Daoy (cell line): ENCODE results near the gene WDR90. TPM values are rescaled to one million over a fixed set of nuclear protein-coding genes. Genes with fewer than 3 reads are reported as not detected.

Experiments
- DNase-seq: peaks from one replicate; pipeline ENCODE4 v3.0.0-alpha.2; 2015; ENCODE audit warnings: low read depth
- total RNA-seq: library from RNA; depleted of rRNA; stranded (reverse); fragments of >200 nt; shearing (Covaris generic); gene quantifications from 2 replicates; pipeline ENCODE4 v1.2.3, GENCODE V29; 2014; rRNA removed

The WDR90 gene
- total RNA-seq, 1 experiment from 2014 or later, result 11.7 TPM

DNA sequence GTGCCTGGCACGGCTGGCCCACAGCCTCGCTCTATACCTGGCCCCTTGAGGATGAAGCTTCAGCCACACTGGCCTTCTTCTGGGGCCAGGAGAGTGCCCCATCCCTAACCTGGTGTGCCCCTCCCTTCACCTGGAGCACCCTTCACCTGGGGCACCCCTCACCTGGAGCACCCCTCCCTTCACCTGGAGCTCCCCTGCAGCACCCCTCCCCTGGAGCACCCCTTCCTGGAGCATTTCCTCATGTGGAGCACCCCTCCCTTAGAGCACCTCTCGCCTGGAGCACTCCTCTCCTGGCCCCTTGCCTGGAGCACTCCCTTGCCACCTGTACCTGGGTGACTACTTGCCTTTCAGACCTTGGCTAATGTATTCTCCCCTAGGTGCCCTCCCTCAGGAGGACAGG, 58.9 kb downstream of the WDR90 start:
- no peak for DNase-seq

DNA sequence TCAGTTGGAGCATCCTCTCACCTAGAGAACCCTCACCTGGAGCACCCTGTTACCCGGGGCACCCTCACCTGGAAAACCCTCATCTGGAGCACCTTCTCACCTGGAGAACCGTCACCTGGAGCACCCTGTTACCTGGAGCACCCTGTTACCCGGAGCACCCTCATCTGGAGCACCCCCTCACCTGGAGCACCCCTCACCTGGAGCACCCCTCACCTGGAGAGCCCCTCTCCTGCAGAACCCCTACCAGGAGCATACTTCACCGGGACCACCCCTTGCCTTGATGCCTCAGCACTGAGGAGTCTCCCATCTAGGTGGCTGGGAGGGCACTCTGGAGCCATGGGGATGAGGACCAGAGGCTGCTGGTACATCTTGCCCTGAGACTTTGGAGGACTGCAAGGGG, 59.8 kb downstream of the WDR90 start:
- no peak for DNase-seq

DNA sequence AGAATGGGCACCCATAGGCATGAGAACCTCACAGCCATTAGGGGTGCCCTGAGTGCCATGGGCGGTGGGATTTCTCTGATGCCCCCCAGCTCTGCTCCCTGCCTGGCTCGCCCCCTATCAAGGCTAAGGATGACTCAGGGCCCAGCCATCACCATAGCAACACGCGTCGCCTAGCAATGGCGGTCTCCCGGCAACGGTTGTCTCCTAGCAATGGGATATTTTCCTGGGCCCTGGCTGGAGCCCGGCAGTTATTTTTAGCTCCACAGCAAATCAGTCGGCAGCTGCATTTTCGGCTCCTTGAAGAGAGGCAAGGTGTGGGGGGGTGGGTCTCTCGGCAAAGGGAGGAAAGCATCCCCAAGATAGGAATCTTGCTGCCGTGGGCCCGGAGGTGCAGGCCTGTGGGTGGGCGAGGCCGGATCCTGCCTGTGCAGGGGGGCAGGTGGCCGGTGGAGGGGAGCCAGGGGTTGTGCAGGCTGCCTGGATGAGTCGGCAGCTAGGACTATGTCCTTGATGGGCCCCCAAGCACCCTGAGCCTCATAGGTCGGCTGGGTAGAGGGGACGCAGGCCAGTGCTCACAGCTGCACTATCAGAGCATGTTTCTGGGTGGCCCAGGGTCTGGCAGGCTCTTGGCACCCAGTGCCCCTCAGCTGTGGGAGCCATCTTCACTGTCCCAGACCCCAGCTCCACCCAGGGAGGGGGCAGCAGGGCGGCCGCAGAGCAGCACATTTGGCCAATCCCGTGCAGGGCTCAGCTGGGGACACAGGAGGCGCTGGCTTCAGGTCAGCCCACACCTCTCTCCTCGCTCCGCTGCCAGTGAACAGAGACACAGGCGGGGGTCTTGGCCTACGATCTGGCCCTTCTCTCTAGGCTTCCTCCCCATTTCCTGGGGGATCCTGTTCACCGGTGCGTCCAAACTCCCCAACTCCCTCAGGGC, 60.7 kb downstream of the WDR90 start:
- DNase-seq, result peak; percentile 84

DNA sequence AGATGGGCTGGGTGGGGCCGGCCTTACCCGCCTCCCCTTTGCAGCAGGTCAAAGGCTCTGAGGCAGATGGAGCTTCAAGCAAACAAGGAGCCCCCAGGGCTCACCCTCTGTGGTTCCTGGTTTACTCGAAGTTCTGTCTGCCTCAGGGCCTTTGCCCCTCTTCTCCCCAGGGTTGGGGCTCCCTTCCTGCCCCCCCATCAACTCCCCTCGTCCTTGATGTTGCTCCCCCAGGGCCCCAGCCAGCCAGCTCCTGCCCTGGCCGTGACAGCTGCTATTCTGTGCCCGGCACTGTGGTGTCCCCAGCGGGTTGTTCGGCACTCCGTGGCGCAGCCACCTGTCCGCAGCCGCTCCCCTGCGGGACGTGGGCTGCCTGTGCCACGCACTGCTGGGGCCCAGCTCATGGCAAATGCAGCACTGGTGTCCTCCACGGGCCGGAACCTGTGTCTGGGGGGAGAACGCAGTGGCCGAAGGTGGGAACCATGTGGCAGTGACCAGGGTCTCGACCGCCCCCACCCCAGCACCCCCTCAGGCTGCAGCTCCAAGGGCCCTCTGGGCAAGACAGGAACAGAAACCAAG, 61.4 kb downstream of the WDR90 start:
- no peak for DNase-seq

DNA sequence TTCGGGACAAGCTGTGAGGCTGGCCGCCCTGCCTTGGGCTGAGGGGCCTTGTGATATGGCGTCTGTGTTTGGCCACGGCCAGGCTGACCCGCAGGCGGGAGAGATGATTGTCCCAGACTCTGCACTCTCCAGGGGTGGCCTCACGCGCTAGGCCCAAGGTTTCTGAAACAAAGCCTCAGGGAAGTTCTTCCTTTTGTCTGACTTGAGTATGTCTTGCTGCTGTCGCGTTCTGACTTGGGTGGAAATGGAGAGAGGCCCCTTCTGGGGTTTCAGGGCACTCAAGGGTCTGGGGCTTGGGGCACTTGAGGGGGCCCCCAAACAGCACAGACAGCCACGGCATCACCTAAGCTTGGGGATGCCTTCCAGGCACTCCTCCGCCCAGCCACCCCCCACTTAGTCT, 61.9 kb downstream of the WDR90 start:
- no peak for DNase-seq

DNA sequence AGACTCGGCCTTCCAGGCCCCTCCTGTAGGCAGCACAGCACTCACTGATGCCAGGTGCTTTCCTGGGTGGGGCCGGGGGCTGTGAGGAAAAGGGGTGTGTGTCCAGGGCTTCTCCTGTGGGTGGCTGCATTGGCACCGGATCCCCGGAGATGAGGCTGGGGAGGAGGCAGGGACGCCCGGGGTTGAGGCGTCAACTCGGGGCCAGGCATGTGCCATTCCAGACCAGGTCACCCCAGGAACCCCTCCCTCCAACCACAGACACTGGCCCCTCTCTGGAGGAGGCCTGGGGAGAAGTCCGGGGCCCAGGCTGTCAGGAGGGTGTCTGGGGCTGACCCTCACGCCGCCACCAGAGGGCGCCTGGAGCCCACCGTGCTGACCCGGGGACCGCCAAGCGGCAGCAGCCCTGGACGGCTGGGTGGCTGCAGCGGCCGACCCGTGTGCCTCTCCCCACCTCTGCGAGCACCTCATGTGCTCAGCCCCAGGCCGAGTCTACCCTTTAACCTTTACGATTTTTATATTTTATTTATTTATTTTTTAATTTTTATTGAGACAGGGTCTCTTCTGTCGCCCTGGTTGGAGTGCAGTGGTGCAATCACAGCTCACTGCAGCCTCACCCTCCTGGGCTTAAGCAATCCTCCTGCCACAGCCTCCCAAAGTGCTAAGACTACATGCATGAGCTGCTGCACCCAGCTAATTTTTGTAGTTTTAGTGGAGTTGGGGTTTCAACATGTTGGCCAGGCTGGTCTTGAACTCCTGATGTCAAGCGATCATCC, 62.6 kb downstream of the WDR90 start:
- DNase-seq, result peak; percentile 77

DNA sequence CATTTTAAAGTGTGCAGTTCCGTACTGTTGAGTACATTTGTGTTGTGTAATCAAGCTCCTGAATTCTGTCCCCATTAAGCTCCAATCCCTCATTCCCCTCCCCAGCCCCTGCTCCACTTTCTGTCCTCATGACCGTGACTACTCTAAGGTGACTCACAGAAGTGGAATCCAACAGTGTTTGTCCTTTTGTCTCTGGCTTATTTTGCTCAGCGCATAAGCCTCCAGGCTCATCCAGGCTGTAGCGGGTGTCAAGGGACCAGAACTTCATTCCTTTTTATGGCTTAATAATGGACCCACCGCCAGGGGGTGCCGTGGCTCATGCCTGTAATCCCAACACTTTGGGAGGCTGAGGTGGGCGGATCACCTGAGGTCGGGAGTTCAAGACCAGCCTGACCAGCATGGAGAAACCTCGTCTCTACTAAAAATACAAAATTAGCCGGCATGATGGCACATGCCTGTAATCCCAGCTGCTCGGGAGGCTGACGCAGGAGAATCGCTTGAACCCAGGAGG, 63.6 kb downstream of the WDR90 start:
- peak; percentile 93 for DNase-seq

DNA sequence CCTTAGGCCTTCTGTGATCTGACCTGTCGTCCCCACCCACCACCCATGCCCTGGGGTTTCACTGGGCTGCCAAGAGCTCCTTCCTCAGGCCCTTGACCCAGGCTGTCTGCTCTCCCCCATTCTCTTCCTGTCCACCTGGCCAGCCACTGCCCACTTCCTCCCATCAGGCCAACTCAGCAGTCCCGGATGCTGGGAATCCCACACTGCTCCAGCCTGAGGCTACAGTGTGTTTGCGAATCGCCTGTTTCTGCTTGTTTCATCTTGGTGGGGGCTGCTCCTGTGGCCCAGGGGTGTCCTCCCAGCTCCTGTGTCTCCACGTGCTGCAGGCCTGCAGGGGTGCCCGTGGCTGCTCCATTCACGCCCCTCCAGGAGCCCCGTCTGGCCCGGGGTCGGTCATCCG, 64.9 kb downstream of the WDR90 start:
- peak; percentile 51 for DNase-seq

DNA sequence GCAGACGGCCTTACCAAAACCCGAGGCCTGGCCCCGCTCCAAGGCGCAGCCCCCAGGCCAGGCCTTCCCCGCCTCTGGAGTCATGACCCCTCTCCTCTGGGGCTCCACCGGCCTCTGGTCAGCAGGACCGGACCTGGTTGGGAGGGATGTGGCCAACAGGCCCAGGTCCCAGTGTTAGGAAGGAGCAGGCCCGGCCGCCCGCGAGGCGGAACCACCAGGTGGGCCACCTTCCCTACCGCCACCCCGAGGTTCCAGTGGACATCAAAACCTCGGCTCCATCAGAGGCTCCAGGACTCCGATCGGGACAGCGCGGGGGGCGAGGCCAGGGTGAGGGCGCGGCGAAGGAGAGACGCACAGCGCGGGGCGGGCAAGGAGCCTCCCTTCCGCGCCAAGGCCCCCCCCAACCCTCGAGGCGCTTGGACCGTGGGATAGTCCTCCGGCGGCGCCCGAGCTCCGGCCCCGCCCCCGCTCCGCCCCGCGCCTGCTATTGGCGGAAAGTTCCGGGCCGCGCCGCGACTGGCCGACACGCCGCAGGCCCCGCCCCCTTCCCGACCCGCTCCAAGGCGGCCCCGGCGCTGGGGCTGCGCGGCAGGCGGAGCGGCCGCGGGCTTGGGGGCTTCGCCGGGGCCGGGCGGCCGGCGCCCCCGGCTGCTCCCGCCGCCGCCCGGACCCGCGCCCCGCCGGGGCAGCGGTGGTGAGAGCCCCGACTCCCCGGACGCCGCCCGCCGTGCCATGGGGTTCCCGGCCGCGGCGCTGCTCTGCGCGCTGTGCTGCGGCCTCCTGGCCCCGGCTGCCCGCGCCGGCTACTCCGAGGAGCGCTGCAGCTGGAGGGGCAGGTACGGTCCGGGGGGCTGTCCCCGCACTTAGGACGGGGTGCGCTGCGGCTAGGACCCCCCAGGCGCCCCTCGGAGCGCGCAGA, 65.7 kb downstream of the WDR90 start, which contains the start of gene METRN:
Gene METRN (plus strand): TSS at position 561 of the 919 bp plus-strand sequence. CDS start 172 bp downstream, at position 733.
- peak; percentile 91 for DNase-seq

DNA sequence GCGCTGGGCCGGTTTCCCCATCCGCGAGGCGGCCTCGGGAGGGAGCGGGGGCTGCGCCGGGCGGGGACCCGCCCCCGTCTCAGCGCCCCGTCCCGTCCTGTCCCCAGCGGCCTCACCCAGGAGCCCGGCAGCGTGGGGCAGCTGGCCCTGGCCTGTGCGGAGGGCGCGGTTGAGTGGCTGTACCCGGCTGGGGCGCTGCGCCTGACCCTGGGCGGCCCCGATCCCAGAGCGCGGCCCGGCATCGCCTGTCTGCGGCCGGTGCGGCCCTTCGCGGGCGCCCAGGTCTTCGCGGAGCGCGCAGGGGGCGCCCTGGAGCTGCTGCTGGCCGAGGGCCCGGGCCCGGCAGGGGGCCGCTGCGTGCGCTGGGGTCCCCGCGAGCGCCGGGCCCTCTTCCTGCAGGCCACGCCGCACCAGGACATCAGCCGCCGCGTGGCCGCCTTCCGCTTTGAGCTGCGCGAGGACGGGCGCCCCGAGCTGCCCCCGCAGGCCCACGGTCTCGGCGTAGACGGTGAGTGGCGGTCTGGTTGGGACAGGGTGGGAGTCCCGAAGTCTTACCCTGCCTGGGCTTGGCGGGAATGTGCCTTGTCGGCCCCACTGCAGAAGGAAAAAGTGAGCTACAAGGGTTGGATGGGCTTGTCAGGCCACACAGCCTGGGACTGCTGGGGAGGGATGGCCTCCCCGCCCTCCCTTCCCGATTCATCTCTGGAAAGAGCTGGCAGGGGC, 66.5 kb downstream of the WDR90 start:
- DNase-seq, result peak; percentile 50

DNA sequence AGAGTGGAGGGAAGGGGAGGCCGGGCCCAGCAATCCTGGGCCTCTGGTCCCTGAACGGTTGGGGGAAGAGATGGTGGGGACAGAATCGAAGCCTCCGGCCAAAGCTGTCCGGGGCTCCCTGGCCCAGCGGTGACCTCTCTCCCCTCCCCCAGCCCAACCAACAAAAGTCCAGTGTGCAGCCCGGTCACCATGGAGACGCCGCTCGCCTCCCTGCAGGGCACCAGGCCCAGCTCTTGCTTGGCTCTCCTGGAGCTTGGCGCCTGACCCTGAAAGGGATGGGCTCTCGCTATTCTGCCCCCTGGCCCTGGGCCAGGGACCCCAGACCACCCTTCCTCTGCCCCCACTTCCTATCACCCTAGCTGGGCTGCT, 67.0 kb downstream of the WDR90 start:
- peak; percentile 37 for DNase-seq

DNA sequence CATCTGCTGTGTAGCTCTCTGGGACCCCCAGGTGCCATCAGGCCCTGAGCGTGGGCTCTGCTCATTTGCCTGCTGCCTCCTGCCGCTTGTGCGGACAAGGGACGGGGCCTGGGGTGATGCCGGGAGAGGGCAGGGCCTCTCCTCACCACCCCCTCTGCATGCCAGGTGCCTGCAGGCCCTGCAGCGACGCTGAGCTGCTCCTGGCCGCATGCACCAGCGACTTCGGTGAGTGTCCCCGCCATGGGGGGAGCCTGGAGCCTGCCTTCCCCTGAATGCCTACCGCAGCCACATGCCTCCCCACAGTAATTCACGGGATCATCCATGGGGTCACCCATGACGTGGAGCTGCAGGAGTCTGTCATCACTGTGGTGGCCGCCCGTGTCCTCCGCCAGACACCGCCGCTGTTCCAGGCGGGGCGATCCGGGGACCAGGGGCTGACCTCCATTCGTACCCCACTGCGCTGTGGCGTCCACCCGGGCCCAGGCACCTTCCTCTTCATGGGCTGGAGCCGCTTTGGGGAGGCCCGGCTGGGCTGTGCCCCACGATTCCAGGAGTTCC, 67.7 kb downstream of the WDR90 start:
- DNase-seq, result no peak

Other genes with a start within 250 kb of the WDR90 start
- 1.3 and 4.2 TPM in 2 replicates for gene DECR2, start 247.5 kb upstream of the WDR90 start, total RNA-seq
- 6.2 and 10.4 TPM in 2 replicates for gene RAB11FIP3, start 223.7 kb upstream of the WDR90 start, total RNA-seq
- 23.3 and 23.4 TPM in 2 replicates for gene CAPN15, start 121.7 kb upstream of the WDR90 start, total RNA-seq
- 0.23 TPM in 1 of 2 replicates, not detected in the other for gene PRR35, start 89.0 kb upstream of the WDR90 start, total RNA-seq
- gene NHLRC4, start 82.4 kb upstream of the WDR90 start, total RNA-seq, result 0.17 TPM in 1 of 2 replicates, not detected in the other
- 15.9 and 16.3 TPM in 2 replicates for gene PIGQ, start 79.4 kb upstream of the WDR90 start, total RNA-seq
- 7.6 and 20.6 TPM in 2 replicates for gene RAB40C, start 59.3 kb upstream of the WDR90 start, total RNA-seq
- gene WFIKKN1, start 18.4 kb upstream of the WDR90 start, total RNA-seq, result 0.09 TPM in 1 of 2 replicates, not detected in the other
- 82.5 and 97.6 TPM in 2 replicates for gene METTL26, start 13.1 kb upstream of the WDR90 start, total RNA-seq
- gene MCRIP2, start 7.5 kb upstream of the WDR90 start, total RNA-seq, result 39.1 and 39.2 TPM in 2 replicates
- 38.7 and 42.9 TPM in 2 replicates for gene RHOT2, start 18.8 kb downstream of the WDR90 start, total RNA-seq
- 0.11 and 1.5 TPM in 2 replicates for gene RHBDL1, start 26.3 kb downstream of the WDR90 start, total RNA-seq
- gene STUB1, start 31.0 kb downstream of the WDR90 start, total RNA-seq, result 115 and 118 TPM in 2 replicates
- 31.4 and 37.1 TPM in 2 replicates for gene JMJD8, start 35.0 kb downstream of the WDR90 start, total RNA-seq
- 1.9 and 2.2 TPM in 2 replicates for gene WDR24, start 41.0 kb downstream of the WDR90 start, total RNA-seq
- gene FBXL16, start 56.4 kb downstream of the WDR90 start, total RNA-seq, result 0.51 TPM in 1 of 2 replicates, not detected in the other
- 40.9 and 60.0 TPM in 2 replicates for gene METRN, start 65.8 kb downstream of the WDR90 start, total RNA-seq
- 29.8 and 54.9 TPM in 2 replicates for gene ANTKMT, start 71.8 kb downstream of the WDR90 start, total RNA-seq
- gene CCDC78, start 77.1 kb downstream of the WDR90 start, total RNA-seq, result 0.23 and 0.24 TPM in 2 replicates
- 3.3 and 4.3 TPM in 2 replicates for gene HAGHL, start 77.7 kb downstream of the WDR90 start, total RNA-seq
- gene CIAO3, start 91.6 kb downstream of the WDR90 start, total RNA-seq, result 20.0 and 23.7 TPM in 2 replicates
- not detected in 2 replicates for gene MSLN, start 111.4 kb downstream of the WDR90 start, total RNA-seq
- gene RPUSD1, start 139.0 kb downstream of the WDR90 start, total RNA-seq, result 36.9 and 38.6 TPM in 2 replicates
- 18.1 and 19.3 TPM in 2 replicates for gene CHTF18, start 139.3 kb downstream of the WDR90 start, total RNA-seq
- gene GNG13, start 151.4 kb downstream of the WDR90 start, total RNA-seq, result not detected in 2 replicates